H1 (cell line): ENCODE measurements around the gene UVRAG. TPM values are rescaled to one million over a fixed set of nuclear protein-coding genes. Genes with fewer than 3 reads are reported as not detected.

ENCODE experiments used
- CHD2 ChIP-seq: IDR thresholded peaks from 2 replicates; pipeline ENCODE4 v1.6.1; 2012; ENCODE audit warnings: low read length, improper control_type of control experiment
- CHD7 ChIP-seq: fragments of 300-600 bp; sonication (generic); IDR thresholded peaks from 2 replicates; pipeline ENCODE4 v1.7.1; 2012; ENCODE audit warnings: low read length, moderate library complexity, mild to moderate bottlenecking, inconsistent platforms; ENCODE audit not compliant: insufficient replicate concordance
- E2F6 ChIP-seq: IDR thresholded peaks from 2 replicates; pipeline ENCODE4 v1.6.1; 2012; ENCODE audit warnings: inconsistent platforms
- KDM4A ChIP-seq: IDR thresholded peaks from one replicate; pipeline ENCODE4 v1.7.1; 2012; ENCODE audit warnings: low read depth, mild to moderate bottlenecking, moderate library complexity, low read length, inconsistent platforms; ENCODE audit not compliant: severe bottlenecking
- TAF1 ChIP-seq: IDR thresholded peaks from 2 replicates; pipeline ENCODE4 v1.6.1; 2011; ENCODE audit warnings: mild to moderate bottlenecking, low read depth, low read length
- ZNF274 ChIP-seq: IDR thresholded peaks from 2 replicates; pipeline ENCODE4 v1.7.0; 2012; ENCODE audit warnings: low read length, borderline replicate concordance; ENCODE audit errors: extremely low read depth
- polyA plus RNA-seq, 7 experiments: library from polyadenylated mRNA; depleted of rRNA in 3 of 7; stranded (reverse) in 5 of 7; unstranded in 2 of 7; fragments of >200 nt in 5 of 7; fragments of 200-250 nt in 2 of 7; gene quantifications; 1 replicate in 5 of 7; 2 replicates in 1 of 7; 4 replicates in 1 of 7; pipeline versions ENCODE4 v1.2.1 to v1.2.3, GENCODE V29; 2011 to 2013; ENCODE audit warnings: missing spikeins in 2 of 7, mixed read lengths in 2 of 7
- total RNA-seq: library from RNA; stranded (reverse); fragmentation: NEBNext Ultra II Directional; extraction: Animal tissue kit (Norgen Biotek cat#: 25700); gene quantifications from 2 replicates; pipeline ENCODE4 v1.2.1, GENCODE V29; 2021

The UVRAG gene
- total and polyA plus RNA-seq, 2 of the 8 experiments (the other 6 are each of a cell fraction or from before 2014, with no cell fraction given): 5.5 to 14.7 TPM

- TF ChIP-seq E2F6 (no peak), CHD2 (no peak), CHD7 (no peak), KDM4A (no peak), ZNF274 (no peak), TAF1 (no peak)
Measured at GRCh38 chr11:75841739-75842138, 26.7 kb downstream of the UVRAG start (continued).
